Measurements from ENCODE around the gene TFPT.

GRCh38 chr19:54100561-54100960 is 14.9 kb downstream of the TFPT start, which contains the start of gene OSCAR:
- TF ChIP-seq CTBP1 (IDR thresholded peaks at IDR 0.05; ENCODE audit: borderline replicate concordance) (no peak), SP1 (IDR thresholded peaks at IDR 0.05) (no peak), FOXK2 (IDR thresholded peaks at IDR 0.05) (no peak), HDGF (IDR thresholded peaks at IDR 0.05; ENCODE audit: borderline replicate concordance) (no peak), SUZ12 (IDR thresholded peaks at IDR 0.05) (no peak), L3MBTL2 (conservative IDR thresholded peaks at IDR 0.05) (no peak), BHLHE40 (IDR thresholded peaks at IDR 0.05; ENCODE audit: borderline replicate concordance) (no peak), FOXA1 (IDR thresholded peaks at IDR 0.05) (no peak), TARDBP (IDR thresholded peaks at IDR 0.05) (no peak), FOXM1 (IDR thresholded peaks at IDR 0.05; ENCODE audit: borderline replicate concordance) (no peak), NFRKB (IDR thresholded peaks at IDR 0.05) (no peak), LEF1 (IDR thresholded peaks at IDR 0.05; ENCODE audit: borderline replicate concordance) (no peak), ZNF384 (IDR thresholded peaks at IDR 0.05) (no peak)
- TF ChIP-seq, protein P1, sequence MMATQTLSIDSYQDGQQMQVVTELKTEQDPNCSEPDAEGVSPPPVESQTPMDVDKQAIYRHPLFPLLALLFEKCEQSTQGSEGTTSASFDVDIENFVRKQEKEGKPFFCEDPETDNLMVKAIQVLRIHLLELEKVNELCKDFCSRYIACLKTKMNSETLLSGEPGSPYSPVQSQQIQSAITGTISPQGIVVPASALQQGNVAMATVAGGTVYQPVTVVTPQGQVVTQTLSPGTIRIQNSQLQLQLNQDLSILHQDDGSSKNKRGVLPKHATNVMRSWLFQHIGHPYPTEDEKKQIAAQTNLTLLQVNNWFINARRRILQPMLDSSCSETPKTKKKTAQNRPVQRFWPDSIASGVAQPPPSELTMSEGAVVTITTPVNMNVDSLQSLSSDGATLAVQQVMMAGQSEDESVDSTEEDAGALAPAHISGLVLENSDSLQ (IDR thresholded peaks at IDR 0.05): no peak
